K562 (cell line): ENCODE data around the gene AMZ1. TPM values are rescaled to one million over a fixed set of nuclear protein-coding genes. Genes with fewer than 3 reads are reported as not detected.

Experiments used
- ATAC-seq: fragments of 200-7000 bp; cut with Tn5 transposase; 3 replicates; pipeline ENCODE4 v1.9.1; 2020; ENCODE audit warnings: moderate library complexity
- BruUV-seq: library from RNA; stranded (reverse); fragments of 400-500 nt; replicated peaks from 2 replicates; lab custom pipeline; 2021; lab: Mats Ljungman, UMichigan
- CTCF ChIA-PET: fragments of 300-600 bp; formaldehyde crosslinking; extraction: SDS; loops from one replicate; lab custom pipeline; 2021; ENCODE audit warnings: low intra/inter-chr PET ratio; lab: Yijun Ruan, JAX
- POLR2A ChIA-PET: fragments of 300-600, 350-650 bp; sonication (Branson Sonifier 250); formaldehyde crosslinking; extraction: SDS; loops from one replicate; lab custom pipeline; 2021; ENCODE audit warnings: antibody characterized with exemption, inconsistent platforms; lab: Yijun Ruan, JAX
- DNase-seq, 4 experiments: peaks; one replicate each; pipeline versions ENCODE4 v3.0.0 to v3.0.0-alpha.2; 2011 to 2018; ENCODE audit warnings: low spot score in 3 of 4, mixed read lengths in 3 of 4; ENCODE audit errors: extremely low read depth in 1 of 4
- FAIRE-seq: peaks from 2 replicates; lab custom pipeline; 2011; peaks lifted over from hg19 to GRCh38; lab: Jason Lieb, UNC
- H2AFZ ChIP-seq: 2 replicates; pipeline ENCODE4 v1.6.0; 2011; ENCODE audit warnings: low read depth, low read length, control low read depth, inconsistent platforms
- H3K27ac ChIP-seq: fragments of 200-600 bp; 3 replicates; pipeline ENCODE4 v1.8.0; 2011; ENCODE audit warnings: low read depth, mild to moderate bottlenecking, control low read depth, inconsistent platforms, low read length, moderate library complexity, mixed read lengths; ENCODE audit errors: extremely low read depth
- H3K27me3 ChIP-seq, 2 experiments: fragments of 300-600 bp in 1 of 2; 2 replicates in 1 of 2; 3 replicates in 1 of 2; pipeline versions ENCODE4 v1.6.0 to v1.8.0; 2011; ENCODE audit warnings: inconsistent platforms in 2 of 2, low read length in 2 of 2, mild to moderate bottlenecking in 1 of 2, mixed read lengths in 1 of 2, moderate library complexity in 1 of 2; ENCODE audit not compliant: control insufficient read depth in 2 of 2, insufficient read depth in 2 of 2
- H3K36me3 ChIP-seq: fragments of 300-600 bp; 3 replicates; pipeline ENCODE4 v1.8.0; 2011; ENCODE audit warnings: mild to moderate bottlenecking, low read length, inconsistent platforms; ENCODE audit not compliant: control insufficient read depth, insufficient read depth
- H3K4me1 ChIP-seq, 2 experiments: fragments of 200-600 bp in 1 of 2; replicated peaks in 1 of 2; 2 replicates in 1 of 2; 3 replicates in 1 of 2; pipeline versions ENCODE4 v1.5.1 to v1.8.0; 2011; ENCODE audit warnings: inconsistent platforms in 2 of 2, low read length in 2 of 2, mild to moderate bottlenecking in 1 of 2, mixed read lengths in 1 of 2, moderate library complexity in 1 of 2; ENCODE audit not compliant: control insufficient read depth in 2 of 2, insufficient read depth in 2 of 2
- H3K4me2 ChIP-seq: 2 replicates; pipeline ENCODE4 v1.6.1; 2011; ENCODE audit warnings: low read length, control low read depth, inconsistent platforms, mixed read lengths; ENCODE audit not compliant: insufficient read depth
- H3K4me3 ChIP-seq: fragments of 200-600 bp; sonication (generic), shearing (Covaris generic); 2 replicates; pipeline ENCODE4 v1.5.1; 2016; ENCODE audit warnings: control low read depth, inconsistent platforms
- H3K79me2 ChIP-seq: fragments of 200-600 bp; 3 replicates; pipeline ENCODE4 v1.8.0; 2011; ENCODE audit warnings: low read length, inconsistent platforms; ENCODE audit not compliant: control insufficient read depth, insufficient read depth
- H3K9ac ChIP-seq, 2 experiments: 2 replicates each; pipeline versions ENCODE4 v1.6.0 to v1.6.1; 2011; ENCODE audit warnings: low read depth in 2 of 2, low read length in 2 of 2, control low read depth in 1 of 2, inconsistent platforms in 1 of 2, mild to moderate bottlenecking in 1 of 2, mixed read lengths in 1 of 2; ENCODE audit not compliant: insufficient read depth in 1 of 2
- H3K9me1 ChIP-seq: one replicate; pipeline ENCODE4 v1.6.0; 2011; ENCODE audit warnings: inconsistent platforms, mild to moderate bottlenecking, low read length, moderate library complexity; ENCODE audit not compliant: control insufficient read depth, insufficient read depth
- H3K9me3 ChIP-seq: replicated peaks from 2 replicates; pipeline ENCODE4 v1.5.1; 2011; ENCODE audit warnings: low read depth, low read length, inconsistent platforms; ENCODE audit not compliant: control insufficient read depth, insufficient read depth
- H4K20me1 ChIP-seq: replicated peaks from 2 replicates; pipeline ENCODE4 v1.6.1; 2011; ENCODE audit warnings: low read length, inconsistent platforms, mixed read lengths; ENCODE audit not compliant: control insufficient read depth, insufficient read depth
- HOXB6 ChIP-seq: fragments of 250-450 bp; sonication (Bioruptor Pico); IDR thresholded peaks from 2 replicates; pipeline ENCODE4 v1.5.1; 2022; ENCODE audit warnings: mild to moderate bottlenecking, borderline replicate concordance
- POLR2G ChIP-seq: fragments of 200-400 bp; formaldehyde crosslinking; IDR thresholded peaks from 2 replicates; pipeline ENCODE4 v1.6.1; 2017; ENCODE audit warnings: low read depth, mild to moderate bottlenecking, antibody characterized with exemption, low read length, moderate library complexity
- PRDM10 ChIP-seq: fragments of 450-650 bp; IDR thresholded peaks from 2 replicates; pipeline ENCODE4 v1.6.1; 2018; ENCODE audit not compliant: partially characterized antibody
- RHOXF2B ChIP-seq: fragments of 250-450 bp; sonication (Bioruptor Pico); conservative IDR thresholded peaks from 2 replicates; pipeline ENCODE4 v1.5.1; 2021
- ZNF121 ChIP-seq: sonication (generic); formaldehyde crosslinking; conservative IDR thresholded peaks from 2 replicates; pipeline ENCODE4 v1.8.0; 2022; ENCODE audit warnings: missing genetic modification reagents
- ZNF133 ChIP-seq: fragments of 250-450 bp; sonication (Bioruptor Pico); IDR thresholded peaks from 2 replicates; pipeline ENCODE4 v1.4.0; 2020; ENCODE audit warnings: mild to moderate bottlenecking
- WGBS: fragments of 100-300 bp; shearing (Covaris generic); methylation state at CpG from one replicate; pipeline ENCODE4 v1.1.6; 2016; ENCODE audit warnings: low coverage, mixed read lengths; ENCODE audit not compliant: insufficient coverage; ENCODE audit errors: missing lambda C conversion rate; 5-methylcytosine and 5-hydroxymethylcytosine counted together
- in situ Hi-C: fragments of 300-500 bp; cut with MboI; formaldehyde crosslinking; loops from 4 replicates; pipeline ENCODE4 v1.15.0; 2018; ENCODE audit warnings: inconsistent platforms, mixed read lengths
- intact Hi-C: fragments of 100-400 bp; cut with micrococcal nuclease; formaldehyde crosslinking; loops from 2 replicates; pipeline ENCODE4 v1.14.2; 2022
- polyA plus RNA-seq, 8 experiments: library from polyadenylated mRNA; depleted of rRNA in 4 of 8; stranded (reverse) in 5 of 8; unstranded in 3 of 8; fragments of >200 nt; fragmentation: Nextera tagmentation in 2 of 8; fragmentation: Illumina TruSeq in 1 of 8; extraction: Ambion mirVana in 2 of 8; extraction: Trizol in 1 of 8; gene quantifications; 2 replicates each; pipeline versions ENCODE4 v1.2.1 to v1.2.3, GENCODE V29; 2011 to 2014; ENCODE audit warnings: inconsistent platforms in 1 of 8, missing spikeins in 1 of 8
- total RNA-seq, 7 experiments: library from RNA; depleted of rRNA in 6 of 7; stranded (reverse); fragments of >200 nt in 6 of 7; fragmentation: Illumina TruSeq in 2 of 7; extraction: Trizol in 2 of 7; gene quantifications; 2 replicates each; pipeline versions ENCODE4 v1.2.1 to v1.2.3, GENCODE V29; 2011 to 2021; ENCODE audit warnings: low replicate concordance in 1 of 7

Gene AMZ1
- total and polyA plus RNA-seq, 9 of the 15 experiments (the other 6 are each of a cell fraction or from before 2014, with no cell fraction given): not detected

- in situ Hi-C loops (no loop called here), intact Hi-C loops (no loop called here)
- POLR2A ChIA-PET: no interaction called here
- Histone ChIP-seq H3K4me1 (peaks cover 13 to 38% of the 10 kb centered on the region in 2 experiments), H3K4me3 (no peak overlapping the region), H2AFZ (no peak overlapping the region), H3K9ac (no peak overlapping the region), H3K9me3 (no peaks in the 10 kb centered on the region), H3K4me2 (no peak overlapping the region), H3K79me2 (no peaks in the 10 kb centered on the region), H3K9me1 (no peaks in the 10 kb centered on the region), H3K27me3 (no peaks in the 10 kb centered on the region), H3K27ac (no peak overlapping the region), H3K36me3 (no peaks in the 10 kb centered on the region; the same call in 2 of the 3 replicates), H4K20me1 (no peaks in the 10 kb centered on the region)
- BruUV-seq: no TSS peak
- no peak for ATAC-seq
- CTCF ChIA-PET: no interaction called here
- TF ChIP-seq HOXB6: no peak
- TF ChIP-seq ZNF121 (CRISPR knock-in tag): peak; percentile 67
- TF ChIP-seq ZNF133 (CRISPR knock-in tag): no peak
- WGBS: 71% methylated on average over 2 of the region's 4 CpGs
- no peak for FAIRE-seq
- no peak for DNase-seq
These were observed 34.6 kb downstream of the AMZ1 start for GRCh38 chr7:2722591-2722990.

GRCh38 chr7:2723138-2723850, 35.3 kb downstream of the AMZ1 start:
- H3K9me1 ChIP-seq: no peaks in the 10 kb centered on the region
- no TSS peak for BruUV-seq
- ChIA-PET POLR2A (interaction anchor here (1.3 kb wide), 1 partner anchor 14 kb away, joined by 3 read pairs; no protein-coding TSS in a partner anchor), CTCF (no interaction called here)
- H3K27ac ChIP-seq: no peak overlapping the region
- no peaks in the 10 kb centered on the region for H3K27me3 ChIP-seq
- H3K9me3 ChIP-seq: no peaks in the 10 kb centered on the region
- H3K36me3 ChIP-seq: no peaks in the 10 kb centered on the region; the same call in 2 of the 3 replicates
- H3K9ac ChIP-seq: peak overlapping the region in 1 of 2 experiments; percentile 35; a peak in 1 of 4 replicates
- H4K20me1 ChIP-seq: no peaks in the 10 kb centered on the region
- H3K4me3 ChIP-seq: no peak overlapping the region
- intact Hi-C loops (no loop called here), in situ Hi-C loops (no loop called here)
- ATAC-seq (no peak), DNase-seq (no peak), FAIRE-seq (no peak)
- TF ChIP-seq PRDM10: no peak
- TF ChIP-seq POLR2G: 0 out of 2 replicates have a peak, but pooled peaks have one; percentile 28
- no peak for TF ChIP-seq RHOXF2B (CRISPR knock-in tag)
- no peak overlapping the region for H3K4me2 ChIP-seq
- no peaks in the 10 kb centered on the region for H3K79me2 ChIP-seq
- 79% methylated on average over 21 of the region's 23 CpGs for WGBS
- H3K4me1 ChIP-seq: peaks cover 6 to 31% of the 10 kb centered on the region in 2 experiments
- no peak overlapping the region for H2AFZ ChIP-seq
